GM18909 (cell line): ENCODE results near the gene HMGN1.

Experiments used
- ATAC-seq: cut with Tn5 transposase; IDR thresholded peaks from one replicate; pipeline ENCODE4 v1.9.1; 2021; ENCODE audit warnings: mild to moderate bottlenecking; ENCODE audit not compliant: unreplicated experiment, poor library complexity

HMGN1 gene

DNA sequence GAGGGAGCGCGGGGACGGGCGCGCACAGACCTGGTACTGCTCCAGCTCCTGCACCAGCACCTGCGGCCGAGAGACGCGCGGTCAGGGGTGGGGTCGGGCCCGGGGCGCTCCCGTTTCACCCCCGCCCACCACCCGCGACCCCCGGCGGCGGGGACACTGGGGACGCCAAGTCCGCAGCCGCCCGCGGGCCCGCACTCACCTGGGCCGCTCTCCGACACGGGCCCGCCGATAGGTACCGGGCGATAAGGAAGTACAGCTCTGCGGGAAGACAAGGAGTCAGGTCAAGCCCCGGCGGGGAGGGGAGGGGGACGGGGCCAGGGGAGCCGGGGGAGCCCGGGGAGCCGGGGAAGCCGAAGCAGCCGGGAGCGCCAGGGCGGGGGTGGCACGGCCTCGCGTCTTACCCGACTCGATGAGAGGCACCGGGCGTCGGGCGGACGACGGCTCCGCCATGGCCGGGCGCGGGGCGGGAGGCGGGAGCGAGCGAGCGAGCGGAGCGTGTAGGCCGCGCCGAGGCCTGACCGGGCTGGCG, 35.8 kb downstream of the HMGN1 start:
- peak; percentile 1 for ATAC-seq

DNA sequence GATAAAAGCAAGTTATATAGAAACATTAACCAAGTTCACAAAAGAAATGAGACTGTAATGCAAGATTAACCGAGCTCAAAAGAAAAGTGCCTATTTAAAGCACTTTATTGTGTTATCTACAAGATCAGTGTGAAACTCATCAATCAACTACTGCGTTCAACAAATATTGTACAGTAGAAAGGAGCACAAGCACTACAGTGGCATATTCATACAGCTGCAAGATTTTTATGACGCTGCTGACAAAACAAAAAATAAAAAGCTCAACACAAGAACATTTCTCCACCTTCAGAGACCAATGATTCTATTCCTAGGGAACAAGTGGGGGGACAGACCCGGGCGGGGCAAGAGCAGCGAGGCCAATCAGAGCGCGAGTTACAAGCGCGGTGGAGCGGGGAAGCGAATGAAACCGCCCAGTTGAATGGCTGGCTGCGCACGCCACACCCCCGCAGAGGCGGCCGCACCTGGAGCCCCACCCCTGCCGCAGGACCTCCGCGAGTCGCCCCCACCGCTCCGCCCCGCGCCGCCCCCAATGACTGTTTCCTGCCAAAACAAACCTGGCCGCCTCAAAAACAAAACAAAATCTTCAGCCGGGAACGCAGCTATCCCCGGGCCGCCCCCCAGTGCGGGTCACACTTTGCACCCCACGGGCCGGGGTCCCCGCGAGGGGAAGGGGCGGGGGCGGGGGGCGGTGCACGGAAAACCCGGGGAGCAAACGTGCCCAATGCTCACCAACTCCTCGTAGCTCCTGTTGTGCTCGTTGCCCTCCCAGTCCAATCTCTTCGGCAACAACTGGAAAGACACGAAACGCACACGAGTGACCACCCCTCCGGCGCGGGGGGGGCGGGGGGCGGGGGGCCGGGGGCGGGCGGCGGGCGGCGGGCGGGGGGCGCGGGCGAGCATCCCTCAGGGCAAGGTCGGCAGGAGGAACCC, 36.5 kb downstream of the HMGN1 start:
- ATAC-seq = peak; percentile 77

DNA sequence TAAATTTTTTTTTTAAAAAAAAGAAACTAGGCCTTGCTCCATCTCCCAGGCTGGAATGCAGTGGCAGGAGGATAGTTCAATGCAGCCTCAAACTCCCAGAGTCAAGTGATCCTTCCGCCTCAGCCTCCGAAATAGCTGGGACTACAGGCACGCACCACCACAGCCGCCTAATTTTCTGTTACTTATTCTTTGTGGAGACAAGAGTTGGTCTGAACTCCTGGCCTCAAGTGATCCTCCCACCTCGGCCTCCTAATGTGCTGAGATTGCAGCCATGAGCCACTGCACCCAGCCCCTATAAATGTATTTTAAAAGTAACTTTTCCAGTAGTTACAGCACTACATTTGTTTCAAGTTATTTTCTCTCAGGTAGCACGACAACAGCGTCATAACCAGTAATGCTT, 37.7 kb downstream of the HMGN1 start:
- no peak for ATAC-seq

DNA sequence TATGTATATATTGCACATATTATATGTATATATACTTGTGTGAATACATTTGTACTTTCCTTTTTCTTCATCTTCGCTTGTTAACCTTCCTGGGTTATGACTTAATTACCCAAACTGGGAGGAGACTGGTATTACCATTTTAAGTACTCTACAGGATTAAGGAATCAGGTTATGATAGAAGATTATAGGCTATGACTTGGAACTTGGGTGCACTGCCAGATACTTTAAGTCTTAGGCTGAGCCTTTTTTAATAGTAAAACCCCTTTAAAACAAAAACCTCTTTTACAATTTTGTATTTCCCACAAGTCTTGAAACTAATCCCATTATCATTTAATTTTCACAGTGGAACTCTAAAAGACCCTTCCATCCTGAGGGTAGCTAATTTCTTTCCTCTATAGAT, 41.4 kb downstream of the HMGN1 start:
- ATAC-seq = no peak

DNA sequence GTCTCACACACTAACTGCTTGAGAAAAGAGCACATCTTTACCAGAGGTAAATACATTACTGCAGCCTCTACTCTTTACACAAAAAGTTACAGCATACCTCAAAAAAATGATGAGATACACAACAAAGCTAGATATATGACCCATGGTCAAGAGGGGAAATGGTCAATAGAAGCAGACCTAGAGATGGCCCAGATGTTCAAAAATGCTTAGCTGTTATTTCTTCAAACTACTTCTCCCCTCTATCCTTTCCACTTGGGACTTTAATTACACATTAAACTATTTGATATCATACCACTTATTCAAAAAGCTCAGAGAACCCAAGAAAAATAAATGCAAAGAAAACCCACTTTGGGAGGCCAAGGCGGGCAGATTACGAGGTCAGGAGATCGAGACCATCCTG, 48.3 kb downstream of the HMGN1 start:
- no peak for ATAC-seq

DNA sequence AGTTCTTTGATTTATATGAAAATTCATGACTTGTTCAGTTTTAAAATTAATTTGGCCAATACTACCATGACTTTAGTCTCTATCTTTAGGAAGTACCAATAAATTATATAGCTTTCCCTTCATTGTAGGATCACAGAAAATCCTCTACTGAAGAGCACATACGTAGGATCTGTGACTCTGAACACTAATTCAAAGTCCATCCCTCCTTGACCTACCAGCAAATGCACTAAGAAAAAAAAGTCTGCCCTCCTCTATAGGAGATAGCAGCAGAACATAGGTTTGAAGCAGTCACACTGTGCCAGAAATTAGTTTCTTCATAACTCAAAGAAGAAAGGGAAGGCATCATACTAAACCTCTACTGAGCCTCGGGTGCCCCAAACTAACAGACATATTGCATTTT, 52.0 kb downstream of the HMGN1 start:
- ATAC-seq = no peak
